Vagina (tissue), 2 donors: ENCODE results near the gene SUCLA2.

Experiments
- POLR2A ChIP-seq, 2 donors: fragments of 450-650 bp; IDR thresholded peaks; one replicate each; pipeline ENCODE4 v1.6.1; 2017; ENCODE audit warnings: antibody characterized with exemption in 2 of 2, mild to moderate bottlenecking in 2 of 2, moderate library complexity in 2 of 2
- TF ChIP-seq, protein P1 (sequence below), 3 experiments: fragments of 450-650 bp in 2 of 3; fragments of 200-600 bp in 1 of 3; sonication (generic) in 1 of 3; IDR thresholded peaks; one replicate each; pipeline ENCODE4 v1.5.1; 2017 to 2019; ENCODE audit warnings: antibody characterized with exemption in 3 of 3, mild to moderate bottlenecking in 2 of 3, moderate library complexity in 2 of 3

DNA sequence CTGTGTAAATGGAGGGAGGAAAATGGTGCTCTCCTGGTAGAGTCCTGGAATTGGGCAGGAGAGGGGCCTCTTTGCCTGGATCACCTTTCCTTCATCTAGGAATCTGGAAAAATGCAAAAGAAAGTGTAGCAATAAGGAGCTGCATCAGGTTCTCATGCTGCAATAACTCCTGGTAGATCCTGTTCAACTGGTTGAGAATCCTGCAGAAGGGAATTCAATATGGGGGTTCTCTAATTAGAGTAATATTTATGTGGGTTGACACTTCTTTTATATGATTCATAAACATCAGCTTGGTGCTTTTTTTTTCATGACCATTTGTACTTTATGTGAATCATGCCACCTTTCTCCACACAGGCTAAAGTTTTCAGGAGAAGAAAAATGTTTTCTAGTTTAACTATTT, 27.0 kb upstream of the SUCLA2 start:
- TF ChIP-seq, protein P1, sequence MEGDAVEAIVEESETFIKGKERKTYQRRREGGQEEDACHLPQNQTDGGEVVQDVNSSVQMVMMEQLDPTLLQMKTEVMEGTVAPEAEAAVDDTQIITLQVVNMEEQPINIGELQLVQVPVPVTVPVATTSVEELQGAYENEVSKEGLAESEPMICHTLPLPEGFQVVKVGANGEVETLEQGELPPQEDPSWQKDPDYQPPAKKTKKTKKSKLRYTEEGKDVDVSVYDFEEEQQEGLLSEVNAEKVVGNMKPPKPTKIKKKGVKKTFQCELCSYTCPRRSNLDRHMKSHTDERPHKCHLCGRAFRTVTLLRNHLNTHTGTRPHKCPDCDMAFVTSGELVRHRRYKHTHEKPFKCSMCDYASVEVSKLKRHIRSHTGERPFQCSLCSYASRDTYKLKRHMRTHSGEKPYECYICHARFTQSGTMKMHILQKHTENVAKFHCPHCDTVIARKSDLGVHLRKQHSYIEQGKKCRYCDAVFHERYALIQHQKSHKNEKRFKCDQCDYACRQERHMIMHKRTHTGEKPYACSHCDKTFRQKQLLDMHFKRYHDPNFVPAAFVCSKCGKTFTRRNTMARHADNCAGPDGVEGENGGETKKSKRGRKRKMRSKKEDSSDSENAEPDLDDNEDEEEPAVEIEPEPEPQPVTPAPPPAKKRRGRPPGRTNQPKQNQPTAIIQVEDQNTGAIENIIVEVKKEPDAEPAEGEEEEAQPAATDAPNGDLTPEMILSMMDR (IDR thresholded peaks at IDR 0.05): no peak
- no peak for TF ChIP-seq POLR2A (IDR thresholded peaks at IDR 0.05)
